B cell (primary cell): ENCODE measurements around the gene WDR33.

Experiments
- CTCF ChIP-seq: fragments of 200-600 bp; IDR thresholded peaks from one replicate; pipeline ENCODE4 v1.8.0; 2022; ENCODE audit warnings: antibody characterized with exemption, mild to moderate bottlenecking
- EZH2 ChIP-seq: IDR thresholded peaks from 2 replicates; pipeline ENCODE4 v1.6.1; 2012; ENCODE audit warnings: borderline replicate concordance, low read depth, mild to moderate bottlenecking, moderate library complexity, low read length; ENCODE audit not compliant: insufficient read depth, poor library complexity, severe bottlenecking

- no peak for TF ChIP-seq EZH2
- no peak for TF ChIP-seq CTCF
Observed at GRCh38 chr2:127670957-127671290, 140.0 kb downstream of the WDR33 start.
